Measurements from ENCODE around the gene FAM219B.
A peak's percentile ranks its signal among the peaks of the same experiment; 100 is the strongest.

Gene FAM219B

DNA sequence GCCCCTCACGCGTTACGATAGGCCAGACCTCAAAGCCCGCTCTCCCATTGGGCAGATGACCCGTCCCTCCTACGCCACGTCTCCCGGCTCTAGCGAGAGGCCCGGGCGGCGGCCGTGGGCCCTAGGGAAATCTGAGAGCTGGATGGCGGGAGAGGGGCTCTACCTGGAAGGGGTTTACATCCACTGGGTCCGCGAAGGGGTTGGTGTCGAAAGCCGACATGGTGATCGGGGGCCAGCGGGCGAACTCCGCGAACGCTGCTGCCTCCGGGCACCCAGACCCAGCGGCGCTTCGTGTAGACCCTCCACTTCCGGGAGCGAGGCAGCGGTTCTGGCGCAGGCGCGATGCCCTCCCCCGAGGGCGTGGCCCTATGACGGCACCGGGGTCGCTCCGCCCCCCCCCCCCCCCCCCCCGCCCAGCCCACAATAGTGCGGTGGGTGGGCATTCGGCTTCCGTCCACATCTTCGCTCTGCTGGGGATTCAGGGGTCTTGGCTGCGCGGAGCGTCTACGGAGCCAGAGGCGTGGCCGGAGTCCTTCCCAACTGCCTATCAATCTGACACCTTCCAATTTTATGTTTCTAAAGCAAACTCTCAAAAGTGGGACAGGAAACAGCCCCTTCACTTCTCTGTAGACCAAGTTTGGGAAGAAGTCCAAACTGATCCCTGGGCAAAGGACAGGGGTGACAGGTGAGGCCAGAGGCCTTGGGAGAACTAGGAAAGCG lies 33.5 kb downstream of the FAM219B start, which contains the start of gene SCAMP2:
Gene SCAMP2 (minus strand): TSS at position 330 of the 720 bp plus-strand sequence. CDS start 110 bp downstream, at position 220.
- peak; percentile 96 for DNase-seq (ENCODE audit: low read depth)

DNA sequence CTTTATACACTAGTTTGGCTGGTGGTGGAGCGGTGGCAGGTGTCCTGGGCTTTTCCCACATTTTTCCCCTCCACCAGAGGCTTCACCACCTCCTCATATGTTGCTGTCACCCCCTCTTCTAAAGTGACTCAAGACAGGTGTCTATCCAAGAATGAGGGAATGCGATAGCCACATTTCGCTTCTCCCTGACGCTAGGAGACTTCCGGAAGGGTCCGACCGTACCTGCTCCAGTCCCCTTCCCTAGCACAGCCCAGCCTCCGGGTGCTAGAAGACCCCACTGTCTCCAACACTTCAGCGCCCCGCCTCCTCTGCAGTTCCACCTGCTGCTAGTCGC lies 34.0 kb downstream of the FAM219B start:
- DNase-seq (ENCODE audit: low read depth), result no peak

DNA sequence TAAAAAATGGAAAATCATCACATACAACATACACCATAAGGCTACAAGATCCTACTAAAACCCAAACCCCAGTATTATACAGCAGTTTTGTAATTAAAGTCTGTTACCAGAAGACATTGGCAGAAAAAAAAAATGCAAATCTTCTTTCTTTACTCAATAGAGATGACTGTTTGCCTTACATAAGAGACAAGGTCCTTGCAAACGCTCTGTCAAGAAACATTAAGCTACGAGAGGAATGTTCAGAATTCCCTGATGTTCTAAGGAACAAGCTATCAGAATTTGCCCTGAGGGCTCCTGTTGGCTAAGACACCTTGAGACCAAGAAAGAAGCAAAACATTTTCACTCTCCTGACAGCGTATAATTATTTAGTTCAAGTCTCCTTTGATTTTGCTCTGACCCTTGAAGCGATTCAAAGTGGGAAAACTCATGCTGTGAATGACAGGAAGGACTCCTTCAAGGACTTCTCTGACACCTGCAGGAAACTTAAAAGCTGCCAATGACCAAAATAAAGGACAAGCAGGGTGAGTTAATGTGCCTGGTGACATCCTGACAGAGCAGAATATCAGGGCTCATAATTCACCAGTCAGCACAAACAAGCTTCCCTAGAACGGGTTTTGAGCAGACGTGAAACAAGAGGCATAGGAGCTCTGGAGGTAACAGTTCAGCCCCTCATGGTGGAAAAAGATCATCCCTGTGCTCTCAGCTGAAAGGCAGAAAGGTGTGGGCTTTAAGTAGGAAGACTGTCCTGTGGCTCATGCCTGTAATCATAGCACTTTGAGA lies 36.0 kb downstream of the FAM219B start:
- DNase-seq (ENCODE audit: low read depth), result peak; percentile 36

DNA sequence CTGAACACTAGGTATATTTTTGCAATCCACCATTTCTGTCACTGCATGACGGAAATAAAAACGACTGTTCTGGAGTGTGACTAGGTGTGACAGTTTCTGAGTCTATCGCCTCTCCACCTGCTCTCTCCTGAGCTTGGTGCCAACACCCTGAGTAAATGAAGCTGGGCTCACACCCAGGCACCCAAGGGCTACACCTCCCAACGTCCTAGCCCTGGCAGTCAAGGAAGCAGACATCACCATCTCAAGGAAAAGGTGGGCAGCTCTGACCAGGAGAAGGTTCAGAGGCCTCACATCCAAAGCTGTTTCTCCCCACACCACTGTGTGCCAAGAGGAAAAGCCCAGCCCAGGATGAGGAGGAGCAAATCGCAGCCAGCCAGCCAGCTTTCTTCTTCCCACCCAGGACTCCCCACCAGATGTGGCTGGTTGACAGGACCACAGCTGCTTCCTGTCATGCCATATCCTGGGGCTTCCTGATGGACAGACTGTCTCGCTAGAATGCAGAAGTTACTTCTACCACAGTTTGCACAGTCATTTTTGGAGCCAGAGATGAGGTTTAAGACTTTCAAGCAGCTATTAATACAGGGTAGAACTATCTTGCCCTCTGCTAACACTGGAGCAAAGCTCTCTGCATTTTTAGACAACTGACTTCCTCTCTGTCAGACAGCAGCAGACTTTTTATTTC lies 36.8 kb downstream of the FAM219B start:
- no peak for DNase-seq (ENCODE audit: low read depth)

DNA sequence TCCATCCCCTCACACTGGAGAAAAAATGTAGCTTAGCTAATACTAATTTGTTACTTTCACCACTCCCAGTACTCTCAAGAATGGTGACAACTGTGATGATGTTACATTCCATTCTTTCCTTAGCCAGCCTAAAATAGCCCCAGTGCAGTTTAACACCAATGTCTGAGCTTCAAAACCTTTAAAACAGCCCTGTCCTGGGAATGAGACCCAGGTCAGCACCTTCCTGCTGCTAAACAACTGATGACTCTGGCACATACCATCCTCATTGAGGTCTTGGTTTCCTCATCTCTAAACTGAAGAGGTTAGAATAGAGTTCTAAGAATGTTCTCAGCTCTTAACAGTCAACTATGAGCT lies 37.3 kb downstream of the FAM219B start:
- DNase-seq (ENCODE audit: low read depth), result no peak

DNA sequence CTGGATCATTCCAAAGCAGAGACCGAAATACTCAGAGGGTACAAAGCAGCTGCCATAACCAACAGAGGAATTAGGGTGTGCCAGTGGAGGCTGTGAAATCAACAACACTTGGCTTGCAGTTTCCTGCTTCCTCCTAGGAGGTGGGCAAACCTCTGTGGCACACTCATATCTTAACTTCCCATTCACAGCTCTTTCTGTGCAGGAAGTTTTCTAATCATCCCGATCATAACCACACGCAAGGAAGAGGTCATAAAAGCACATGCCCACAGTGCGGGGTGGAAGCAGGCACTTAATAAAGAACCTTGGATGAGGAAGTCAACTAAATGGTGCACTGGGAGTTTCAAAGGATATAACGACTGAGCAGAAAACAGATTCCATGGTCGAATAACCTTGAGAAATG lies 38.6 kb downstream of the FAM219B start:
- no peak for DNase-seq (ENCODE audit: low read depth)

DNA sequence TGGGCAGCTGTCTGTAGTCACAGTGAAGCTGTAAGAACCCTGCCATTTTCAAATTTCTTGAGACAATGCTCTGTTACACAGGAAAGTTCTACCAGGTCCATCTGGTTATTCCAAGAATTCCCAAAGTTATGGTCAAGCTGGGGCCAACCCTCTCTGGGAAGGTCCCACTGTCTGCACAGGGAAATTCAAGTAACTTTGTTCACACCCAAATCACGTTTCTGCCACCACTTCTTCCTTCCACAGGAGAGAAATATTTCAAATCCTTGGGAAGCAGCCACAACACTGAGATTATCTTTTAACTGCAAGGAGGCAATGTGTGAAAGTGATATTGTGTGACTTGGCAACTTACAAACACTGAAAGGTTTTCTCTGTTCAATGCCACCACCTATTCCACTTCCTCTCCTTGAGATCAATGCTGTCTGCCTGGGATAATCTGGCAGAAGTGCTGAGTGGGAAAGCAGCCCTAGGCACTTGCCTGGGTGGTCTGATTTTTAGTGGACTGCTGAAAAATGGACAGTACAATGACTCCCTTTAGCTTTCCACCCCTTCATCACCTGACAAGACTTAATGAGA lies 39.1 kb downstream of the FAM219B start:
- no peak for DNase-seq (ENCODE audit: low read depth)

DNA sequence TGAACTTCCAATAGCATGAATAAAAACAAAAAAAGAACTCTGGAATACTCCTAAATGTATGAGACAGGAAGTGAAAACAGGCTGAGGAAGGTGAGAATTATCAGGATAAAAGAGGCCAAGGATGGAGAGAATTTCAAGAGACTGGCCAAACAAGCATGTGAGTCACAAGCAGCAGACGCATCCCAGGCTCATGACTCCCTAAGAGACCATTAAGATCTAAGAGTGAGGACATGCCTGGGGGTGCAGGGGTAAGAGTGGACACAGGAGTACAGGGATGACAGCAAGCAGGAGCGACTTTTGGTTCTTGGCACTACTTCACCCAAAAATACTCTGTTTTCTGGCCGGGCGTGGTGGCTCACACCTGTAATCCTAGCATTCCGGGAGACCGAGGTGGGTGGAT lies 40.6 kb downstream of the FAM219B start:
- DNase-seq (ENCODE audit: low read depth), result peak; percentile 79

DNA sequence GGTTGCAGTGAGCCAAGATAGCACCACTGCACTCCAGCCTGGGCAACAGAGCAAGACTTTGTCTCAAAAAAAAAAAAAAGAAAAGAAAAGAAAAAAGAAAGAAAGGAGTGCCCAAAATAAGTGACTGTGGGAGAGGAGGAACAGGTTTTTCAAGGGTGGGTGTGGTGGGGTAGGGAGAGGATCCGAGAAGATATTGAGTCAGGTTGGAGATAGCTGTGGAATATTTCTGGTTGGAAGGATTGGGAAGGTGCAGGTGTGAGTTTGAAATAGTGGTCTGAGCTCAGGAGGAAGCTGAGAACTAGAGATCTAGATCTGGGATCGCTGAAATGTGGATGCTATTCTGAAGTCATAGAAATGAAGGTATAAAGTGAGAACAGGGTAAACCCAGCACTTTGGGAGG lies 41.3 kb downstream of the FAM219B start:
- DNase-seq (ENCODE audit: low read depth), result no peak

DNA sequence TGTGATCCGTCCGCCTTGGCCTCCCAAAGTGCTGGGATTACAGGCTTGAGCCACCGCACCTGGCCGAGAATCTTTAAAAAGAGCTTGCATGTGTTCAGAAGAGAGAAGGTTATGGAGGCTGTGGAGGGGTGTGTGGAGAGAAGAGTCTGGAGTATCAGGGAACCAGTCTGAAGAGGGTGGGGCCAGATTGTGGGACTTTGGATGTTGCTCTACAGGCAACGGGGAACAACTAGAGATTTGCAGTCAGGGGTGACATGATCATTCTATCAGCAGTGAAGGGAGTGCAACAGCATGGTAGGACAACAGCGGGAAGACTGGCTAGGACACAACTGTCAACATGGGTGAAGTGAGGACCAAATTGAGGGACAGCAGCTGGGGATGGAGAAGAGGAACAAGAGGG lies 42.4 kb downstream of the FAM219B start:
- DNase-seq (ENCODE audit: low read depth), result no peak

DNA sequence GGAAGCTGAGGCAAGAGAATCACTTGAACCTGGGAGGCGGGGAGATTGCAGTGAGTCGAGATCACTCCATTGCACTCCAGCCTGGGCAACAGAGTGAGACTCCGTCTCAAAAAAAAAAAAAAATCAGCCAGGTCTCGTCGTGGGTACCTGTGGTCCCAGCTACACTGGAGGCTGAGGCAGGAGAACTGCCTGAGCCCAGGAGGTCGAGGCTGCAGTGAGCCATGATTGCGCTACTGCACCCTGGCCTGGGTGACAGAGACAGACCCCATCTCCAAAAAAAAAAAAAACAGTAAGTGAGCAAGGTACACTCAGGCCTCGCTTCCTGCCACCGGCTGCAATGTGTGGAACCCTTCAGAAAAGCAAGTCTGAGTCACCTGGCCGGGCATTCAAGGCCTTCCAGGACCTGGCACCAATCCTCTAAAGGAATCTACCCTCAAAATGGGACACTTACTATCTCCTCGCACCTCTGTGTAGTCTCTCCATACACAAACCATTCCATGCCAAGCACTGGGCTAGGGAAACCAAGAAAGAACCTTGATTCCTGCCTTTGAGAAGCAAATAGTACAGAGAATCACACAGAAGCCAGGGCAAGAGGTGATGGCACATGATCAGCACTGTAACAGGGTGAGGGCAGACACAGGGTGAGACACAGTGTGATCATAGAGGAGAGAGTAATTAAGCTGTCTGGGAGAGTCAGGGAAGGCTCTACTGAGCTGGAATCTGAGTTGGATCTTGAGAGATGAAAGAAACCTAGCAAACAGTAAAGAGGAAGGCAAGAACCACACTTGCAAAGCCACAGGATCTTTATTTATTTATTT lies 43.2 kb downstream of the FAM219B start:
- DNase-seq (ENCODE audit: low read depth), result peak; percentile 66

DNA sequence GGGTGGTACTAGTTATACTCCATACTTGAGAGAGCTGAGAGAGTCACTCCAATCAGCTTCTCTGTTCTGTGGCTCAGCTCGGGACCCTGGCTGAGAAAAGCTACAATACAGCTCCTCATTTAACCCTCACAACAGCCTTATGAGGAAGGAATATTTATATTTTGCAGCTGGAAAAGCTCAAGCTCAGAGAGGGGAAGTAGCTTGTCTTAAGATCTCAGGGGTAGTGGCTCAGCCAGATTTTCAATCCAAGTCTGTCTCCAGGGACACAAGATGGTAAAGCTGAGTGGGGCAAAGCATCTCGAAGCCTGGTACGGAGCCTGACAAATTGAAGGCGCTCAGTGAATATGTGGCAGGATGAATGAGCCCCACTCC lies 48.3 kb downstream of the FAM219B start:
- no peak for DNase-seq (ENCODE audit: low read depth)

DNA sequence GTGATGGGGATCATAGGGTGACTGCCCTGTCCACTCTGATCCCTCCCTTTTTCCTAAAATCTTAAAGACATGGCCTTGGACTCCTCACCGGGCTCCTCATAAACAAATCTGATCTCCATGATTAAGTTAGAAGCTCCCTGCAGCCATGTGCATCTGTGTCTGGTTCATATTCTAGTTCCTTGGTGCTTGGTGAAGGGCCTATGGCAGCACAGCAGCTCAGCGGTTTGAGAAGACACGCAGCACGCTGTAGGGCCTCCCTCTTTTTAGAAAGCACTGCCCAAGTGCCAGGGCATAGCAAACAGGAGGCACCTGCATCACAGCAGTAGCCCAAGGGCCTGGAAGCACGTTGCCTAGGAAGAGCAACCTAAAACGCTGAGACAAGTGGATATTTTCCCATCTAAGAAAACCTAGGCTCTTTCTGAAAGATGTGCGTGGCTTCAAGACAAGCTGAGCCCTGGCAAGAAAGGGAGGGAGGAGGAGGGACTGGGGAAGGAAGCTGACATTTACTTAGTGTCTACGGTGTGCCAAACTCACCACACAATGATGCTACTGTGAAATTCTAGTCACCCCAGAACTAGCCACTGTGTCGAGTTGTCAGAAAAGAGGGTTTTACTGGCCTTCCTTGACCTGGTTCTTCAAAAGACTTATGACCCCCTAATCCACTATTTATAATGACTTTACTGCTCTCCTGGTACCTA lies 48.8 kb downstream of the FAM219B start:
- no peak for DNase-seq (ENCODE audit: low read depth)

DNA sequence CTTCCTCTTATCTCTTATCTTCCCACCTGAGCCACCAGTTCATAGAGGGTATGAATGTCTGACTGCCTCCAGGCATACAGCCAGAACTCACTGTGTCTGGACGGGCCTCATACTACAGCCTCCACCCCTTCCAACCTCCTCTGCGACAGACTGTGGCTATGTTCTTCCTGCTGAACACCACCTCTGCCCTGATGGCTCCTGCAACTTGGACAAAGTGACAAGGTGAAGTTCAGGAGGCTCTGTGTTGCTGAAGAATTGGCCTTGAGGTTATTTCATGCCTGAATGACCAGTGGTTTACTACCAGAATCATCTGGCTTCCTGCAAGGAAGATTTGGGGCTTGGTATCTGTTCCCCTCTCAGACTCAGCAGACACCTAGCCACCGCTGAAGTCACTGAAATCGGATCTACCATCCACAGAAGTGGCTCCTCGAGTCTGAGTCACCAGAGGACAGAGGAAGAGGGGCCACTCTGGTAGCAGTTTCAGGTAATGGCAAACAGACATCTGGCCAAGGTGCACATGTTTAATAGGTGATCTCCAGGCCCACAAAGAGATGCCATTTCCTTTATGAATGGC lies 49.5 kb downstream of the FAM219B start:
- no peak for DNase-seq (ENCODE audit: low read depth)

DNA sequence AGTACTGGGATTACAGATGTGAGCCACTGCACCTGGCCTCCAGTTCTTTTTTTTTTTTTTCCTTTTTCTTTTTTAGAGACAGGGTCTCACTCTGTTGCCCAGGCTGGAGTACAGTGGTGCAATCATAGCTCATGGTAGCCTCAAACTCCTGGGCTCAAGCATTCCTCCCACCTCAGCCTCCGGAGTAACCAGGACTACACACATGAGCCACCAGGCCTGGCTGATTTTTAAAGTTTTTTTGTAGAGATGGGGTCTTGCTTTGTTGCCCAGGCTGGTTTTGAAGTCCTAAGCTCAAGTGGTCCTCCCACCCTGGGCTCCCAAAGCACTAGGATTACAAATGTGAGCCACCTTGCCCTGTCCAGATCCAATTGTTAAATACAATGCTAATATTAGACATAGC lies 50.1 kb downstream of the FAM219B start:
- DNase-seq (ENCODE audit: low read depth), result no peak

DNA sequence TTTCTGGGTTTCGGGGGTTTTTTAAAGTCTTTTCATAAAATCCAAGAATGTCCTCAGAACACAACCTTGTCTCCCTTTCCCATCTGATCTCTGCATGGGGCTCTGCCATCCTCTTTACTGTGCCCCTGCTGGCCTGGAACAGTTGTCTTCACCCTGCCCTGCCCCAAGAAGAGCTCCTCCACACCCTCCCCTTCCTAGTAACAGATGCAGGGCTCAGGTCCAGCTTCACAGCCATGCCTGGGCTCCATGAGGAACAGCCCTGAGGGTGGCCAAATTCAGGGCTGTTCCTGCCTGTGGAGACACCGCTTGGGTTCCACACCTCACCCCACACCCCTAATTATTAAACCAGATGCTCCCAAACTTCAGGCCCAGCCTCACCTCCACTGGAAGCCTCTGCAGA lies 50.8 kb downstream of the FAM219B start:
- DNase-seq (ENCODE audit: low read depth), result no peak

DNA sequence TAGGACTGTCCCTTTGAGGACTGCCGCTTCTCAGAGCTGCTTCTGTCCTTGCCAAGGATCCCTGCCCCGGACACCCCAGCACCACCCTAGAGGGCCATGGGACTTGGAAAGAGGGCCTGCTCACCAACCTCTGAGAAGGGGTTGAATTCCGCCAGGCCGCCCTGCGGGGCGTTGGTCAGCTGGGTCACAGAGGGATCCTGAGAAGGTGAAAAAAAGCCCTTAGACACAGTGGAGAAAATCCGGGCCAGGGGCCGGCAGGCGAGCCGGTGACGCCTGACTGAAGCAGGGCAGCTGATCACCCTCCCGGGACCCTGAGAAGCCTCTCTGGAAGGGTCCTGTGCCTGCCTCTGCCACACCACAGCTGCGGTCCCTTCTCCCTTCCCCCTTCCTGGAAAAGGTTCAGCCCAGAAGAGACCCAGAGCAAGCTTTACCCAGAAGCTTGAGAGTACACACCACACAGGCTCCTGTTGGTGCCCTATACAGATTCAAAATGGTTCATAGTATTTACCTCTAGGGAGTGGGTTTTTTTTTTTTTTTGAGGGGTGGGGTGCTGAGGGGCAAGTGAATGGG lies 52.1 kb downstream of the FAM219B start:
- DNase-seq (ENCODE audit: low read depth), result no peak

DNA sequence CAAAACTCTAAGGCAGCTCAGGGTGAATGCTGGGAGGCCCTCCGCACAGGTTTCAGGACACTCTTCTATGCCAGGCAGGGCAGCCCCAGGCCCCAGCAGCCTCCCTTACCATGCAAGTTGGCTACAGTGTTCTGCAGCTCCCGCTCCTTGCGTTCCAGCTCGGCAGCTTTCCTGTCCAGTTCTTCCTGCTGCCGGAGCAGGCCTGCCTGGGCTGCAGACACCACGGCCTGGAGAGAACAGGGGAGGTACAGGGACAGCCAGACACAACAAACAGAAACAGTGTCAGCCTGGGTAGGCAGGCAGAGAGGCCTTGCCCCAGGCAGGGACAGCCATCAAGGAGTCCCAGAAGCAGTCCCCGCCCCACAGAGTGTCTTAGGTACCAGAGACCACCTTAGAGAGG lies 54.7 kb downstream of the FAM219B start:
- no peak for DNase-seq (ENCODE audit: low read depth)

DNA sequence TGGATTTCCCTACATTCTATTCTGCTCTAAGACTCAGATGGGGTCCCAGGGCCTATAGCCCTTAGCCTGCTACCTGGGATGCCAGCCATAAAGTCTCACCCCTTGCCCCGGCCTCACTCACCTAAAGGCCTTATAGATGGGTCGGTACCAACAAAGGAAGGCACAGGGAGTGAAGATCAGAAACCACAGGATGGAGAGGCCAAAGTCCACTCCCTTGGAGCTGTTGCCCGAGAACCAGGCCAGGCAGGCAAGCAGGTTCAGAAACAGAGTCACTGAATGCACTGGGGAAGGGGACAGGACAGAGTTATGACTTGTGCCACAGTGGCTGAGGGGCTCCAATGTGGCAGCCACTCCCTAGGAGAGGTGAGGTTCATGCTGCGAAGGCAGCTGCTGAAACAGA lies 56.3 kb downstream of the FAM219B start:
- no peak for DNase-seq (ENCODE audit: low read depth)
